BJ (cell line): ENCODE results near the gene SDF4. TPM values are rescaled to one million over a fixed set of nuclear protein-coding genes. Genes with fewer than 3 reads are reported as not detected.

Experiments used
- CTCF ChIA-PET: fragments of 350-600 bp; formaldehyde crosslinking; extraction: SDS; loops from one replicate; lab custom pipeline; 2021; ENCODE audit warnings: antibody characterized with exemption, inconsistent platforms; lab: Yijun Ruan, JAX
- POLR2A ChIA-PET: fragments of 300-600 bp; sonication (Branson Sonifier 250); formaldehyde crosslinking; extraction: SDS; loops from one replicate; lab custom pipeline; 2021; ENCODE audit warnings: antibody characterized with exemption; lab: Charles Lee
- DNase-seq: peaks from one replicate; pipeline ENCODE4 v3.0.0-alpha.2; 2011; ENCODE audit warnings: low read depth
- H3K27me3 ChIP-seq: 2 replicates; pipeline ENCODE4 v1.6.0; 2011; ENCODE audit warnings: low read length; ENCODE audit not compliant: control insufficient read depth, insufficient read depth
- H3K36me3 ChIP-seq: 2 replicates; pipeline ENCODE4 v1.5.1; 2011; ENCODE audit warnings: low read length; ENCODE audit not compliant: control insufficient read depth, insufficient read depth
- H3K4me3 ChIP-seq: 2 replicates; pipeline ENCODE4 v1.5.1; 2011; ENCODE audit warnings: low read depth, mild to moderate bottlenecking, control low read depth, low read length
- CTCF ChIP-seq: IDR thresholded peaks from 2 replicates; pipeline ENCODE4 v1.5.1; 2011; ENCODE audit warnings: low read depth, mild to moderate bottlenecking, control low read depth, inconsistent platforms, low read length, moderate library complexity; ENCODE audit not compliant: insufficient read depth
- polyA plus RNA-seq: library from polyadenylated mRNA; depleted of rRNA; stranded (reverse); fragments of >200 nt; gene quantifications from 2 replicates; pipeline ENCODE4 v1.2.3, GENCODE V29; 2011

The SDF4 gene
- polyA plus RNA-seq, 1 experiment: 188 TPM

- no peak for DNase-seq
- CTCF ChIA-PET: interaction anchor here (1.2 to 1.8 kb wide), 2 partner anchors 119 to 240 kb away, joined by 3 to 5 read pairs; no protein-coding TSS in a partner anchor
- POLR2A ChIA-PET: no interaction called here
Observed at GRCh38 chr1:1240822-1241587, 9.2 kb upstream of the SDF4 start.

GRCh38 chr1:1240348-1240732 lies 8.5 kb upstream of the SDF4 start:
- H3K27me3 ChIP-seq: no peaks in the 10 kb centered on the region
- CTCF ChIA-PET: interaction anchor here (1.3 to 1.8 kb wide), 3 partner anchors 10 to 118 kb away, joined by 4 to 5 read pairs (median 5); no protein-coding TSS in a partner anchor
- no peak for TF ChIP-seq CTCF
- H3K4me3 ChIP-seq: no peak overlapping the region
- H3K36me3 ChIP-seq: no peaks in the 10 kb centered on the region; the same call in 1 of the 2 replicates
- POLR2A ChIA-PET: no interaction called here
- no peak for DNase-seq

More at GRCh38 chr1:1240822-1241587, 9.2 kb upstream of the SDF4 start:
- H3K36me3 ChIP-seq: no peaks in the 10 kb centered on the region; the same call in 1 of the 2 replicates
- no peak overlapping the region for H3K4me3 ChIP-seq
- TF ChIP-seq CTCF: no peak
- no peaks in the 10 kb centered on the region for H3K27me3 ChIP-seq

GRCh38 chr1:1239614-1240347 lies 8.0 kb upstream of the SDF4 start:
- Histone ChIP-seq H3K27me3 (no peaks in the 10 kb centered on the region), H3K4me3 (no peak overlapping the region), H3K36me3 (no peaks in the 10 kb centered on the region; the same call in 1 of the 2 replicates)
- POLR2A ChIA-PET: no interaction called here
- no peak for TF ChIP-seq CTCF
- DNase-seq: no peak
- CTCF ChIA-PET: interaction anchor here (1.3 to 1.9 kb wide), 4 partner anchors 11 to 118 kb away, joined by 4 to 6 read pairs (median 5); no protein-coding TSS in a partner anchor

GRCh38 chr1:1239227-1239613 lies 7.4 kb upstream of the SDF4 start:
- no peaks in the 10 kb centered on the region for H3K27me3 ChIP-seq
- ChIA-PET CTCF (interaction anchor here (1.3 to 1.9 kb wide), 3 partner anchors 11 to 117 kb away, joined by 4 to 6 read pairs (median 5); no protein-coding TSS in a partner anchor), POLR2A (no interaction called here)
- H3K4me3 ChIP-seq: no peak overlapping the region
- TF ChIP-seq CTCF: no peak
- H3K36me3 ChIP-seq: peaks cover 2% of the 10 kb centered on the region
- no peak for DNase-seq

GRCh38 chr1:1238702-1239178 lies 6.9 kb upstream of the SDF4 start:
- DNase-seq: no peak
- H3K36me3 ChIP-seq: peaks cover 2% of the 10 kb centered on the region
- CTCF ChIA-PET: interaction anchor here (1.4 to 1.9 kb wide), 2 partner anchors 12 to 117 kb away, joined by 5 to 6 read pairs; no protein-coding TSS in a partner anchor
- no peak overlapping the region for H3K4me3 ChIP-seq
- no peak for TF ChIP-seq CTCF
- POLR2A ChIA-PET: no interaction called here
- no peaks in the 10 kb centered on the region for H3K27me3 ChIP-seq
